ENCODE results near the gene ATF5. TPM values are rescaled to one million over a fixed set of nuclear protein-coding genes. Genes with fewer than 3 reads are reported as not detected.

Gene ATF5
- total RNA-seq, result 2.4 and 6.3 TPM in 2 replicates

GRCh38 chr19:49929121-49929610, at the start of gene ATF5, which contains the start of gene NUP62:
TSS of gene ATF5 (plus strand) at chr19:49929205. CDS start at chr19:49930851, 1,646 bp downstream.
TSS of gene NUP62 (minus strand) at chr19:49929504. CDS start at chr19:49909807, 19,697 bp downstream.

GRCh38 chr19:49896863-49897621, 32.0 kb upstream of the ATF5 start, which contains the start of gene IL4I1:
TSS of gene IL4I1 (minus strand) at chr19:49896887. CDS start at chr19:49896160, 727 bp downstream.

GRCh38 chr19:49960980-49961379, 32.0 kb downstream of the ATF5 start, which contains the start of gene SIGLEC11:
TSS of gene SIGLEC11 (minus strand) at chr19:49961172. CDS start at chr19:49961081, 91 bp downstream.

Other genes starting within 250 kb of the ATF5 start
- under 0.01 and 0.78 TPM in 2 replicates for gene ADM5, start 239.6 kb upstream of the ATF5 start, total RNA-seq
- 0.21 and 0.34 TPM in 2 replicates for gene CPT1C, start 238.1 kb upstream of the ATF5 start, total RNA-seq
- 0.34 TPM in 1 of 2 replicates, not detected in the other for gene TSKS, start 165.9 kb upstream of the ATF5 start, total RNA-seq
- 36.9 and 89.5 TPM in 2 replicates for gene AP2A1, start 162.2 kb upstream of the ATF5 start, total RNA-seq
- gene FUZ, start 115.9 kb upstream of the ATF5 start, total RNA-seq, result 10.6 and 16.5 TPM in 2 replicates
- gene MED25, start 110.9 kb upstream of the ATF5 start, total RNA-seq, result 7.9 and 25.1 TPM in 2 replicates
- 17.4 and 41.6 TPM in 2 replicates for gene PTOV1, start 78.0 kb upstream of the ATF5 start, total RNA-seq
- 27.1 and 27.7 TPM in 2 replicates for gene PNKP, start 61.6 kb upstream of the ATF5 start, total RNA-seq
- gene AKT1S1, start 51.9 kb upstream of the ATF5 start, total RNA-seq, result 7.9 and 11.7 TPM in 2 replicates
- 4.8 and 8.8 TPM in 2 replicates for gene TBC1D17, start 51.5 kb upstream of the ATF5 start, total RNA-seq
- 0.14 and 0.34 TPM in 2 replicates for gene IL4I1, start 32.3 kb upstream of the ATF5 start, total RNA-seq
- 16.1 and 38.8 TPM in 2 replicates for gene NUP62, start 299 bp downstream of the ATF5 start, total RNA-seq
- gene SIGLEC11, start 32.0 kb downstream of the ATF5 start, total RNA-seq, result not detected in 2 replicates
- gene VRK3, start 96.2 kb downstream of the ATF5 start, total RNA-seq, result 17.1 and 22.7 TPM in 2 replicates
- 14.6 and 15.0 TPM in 2 replicates for gene ZNF473, start 96.8 kb downstream of the ATF5 start, total RNA-seq
- gene IZUMO2, start 234.1 kb downstream of the ATF5 start, total RNA-seq, result not detected in 2 replicates

All from nasal cavity respiratory epithelium epithelial cell of viscerocranial mucosa (primary cell).